HG03460 (cell line): Measurements from ENCODE around the gene FBLN2.

Experiments
- ATAC-seq: cut with Tn5 transposase; IDR thresholded peaks from one replicate; pipeline ENCODE4 v1.9.1; 2021; ENCODE audit not compliant: unreplicated experiment

The FBLN2 gene

GRCh38 chr3:13620281-13620680, 71.4 kb downstream of the FBLN2 start:
- no peak for ATAC-seq

- ATAC-seq, result no peak
Observed at GRCh38 chr3:13620776-13621365, 71.9 kb downstream of the FBLN2 start.

GRCh38 chr3:13621381-13622221, 72.7 kb downstream of the FBLN2 start:
- ATAC-seq, result no peak

- ATAC-seq, result no peak
Observed at GRCh38 chr3:13622356-13622755, 73.4 kb downstream of the FBLN2 start.

- ATAC-seq, result no peak
Observed at GRCh38 chr3:13623101-13623654, 74.3 kb downstream of the FBLN2 start.

- no peak for ATAC-seq
Observed at GRCh38 chr3:13624021-13624420, 75.1 kb downstream of the FBLN2 start.

GRCh38 chr3:13624671-13625125, 75.8 kb downstream of the FBLN2 start:
- no peak for ATAC-seq

- no peak for ATAC-seq
Observed at GRCh38 chr3:13626396-13626795, 77.5 kb downstream of the FBLN2 start.

GRCh38 chr3:13626915-13627460, 78.1 kb downstream of the FBLN2 start:
- no peak for ATAC-seq

GRCh38 chr3:13627681-13628080, 78.8 kb downstream of the FBLN2 start:
- no peak for ATAC-seq

GRCh38 chr3:13628432-13628831, 79.5 kb downstream of the FBLN2 start:
- no peak for ATAC-seq

GRCh38 chr3:13628841-13629551, 80.1 kb downstream of the FBLN2 start:
- no peak for ATAC-seq

GRCh38 chr3:13629644-13630043, 80.7 kb downstream of the FBLN2 start:
- no peak for ATAC-seq

- no peak for ATAC-seq
Observed at GRCh38 chr3:13631256-13631655, 82.3 kb downstream of the FBLN2 start.

GRCh38 chr3:13633176-13633575, 84.3 kb downstream of the FBLN2 start:
- ATAC-seq, result no peak

GRCh38 chr3:13634151-13634550, 85.2 kb downstream of the FBLN2 start:
- no peak for ATAC-seq

- ATAC-seq, result no peak
Observed at GRCh38 chr3:13634615-13635014, 85.7 kb downstream of the FBLN2 start.

GRCh38 chr3:13636186-13636585, 87.3 kb downstream of the FBLN2 start:
- ATAC-seq, result no peak

GRCh38 chr3:13636874-13637273, 87.9 kb downstream of the FBLN2 start:
- no peak for ATAC-seq

GRCh38 chr3:13637311-13637891, 88.5 kb downstream of the FBLN2 start:
- no peak for ATAC-seq

- ATAC-seq, result no peak
Observed at GRCh38 chr3:13637953-13638352, 89.0 kb downstream of the FBLN2 start.
